ENCODE data around the gene FTO.

- TF ChIP-seq ATF1 (CRISPR knock-in tag; IDR thresholded peaks at IDR 0.05) (no peak), CTCF (IDR thresholded peaks at IDR 0.05) (no peak), FOXK1 (CRISPR knock-in tag; IDR thresholded peaks at IDR 0.05) (no peak), IRF1 (CRISPR knock-in tag; IDR thresholded peaks at IDR 0.05) (no peak)
Observed at GRCh38 chr16:53884748-53885147, 180.8 kb downstream of the FTO start.
